ENCODE measurements around the gene PDE11A. TPM values are rescaled to one million over a fixed set of nuclear protein-coding genes. Genes with fewer than 3 reads are reported as not detected.

PDE11A gene
- total RNA-seq, 1 donor from 2014 or later: 25.6 TPM

GRCh38 chr2:178072000-178072382 lies 586 bp downstream of the PDE11A start:
- peaks cover 12% of the 10 kb centered on the region for H3K4me1 Mint-ChIP-seq
- H3K9me3 Mint-ChIP-seq: no peaks in the 10 kb centered on the region
- H3K27ac Mint-ChIP-seq: no peak overlapping the region
- H3K36me3 Mint-ChIP-seq: no peaks in the 10 kb centered on the region
- peaks cover 53% of the 10 kb centered on the region for H3K27me3 Mint-ChIP-seq (ENCODE audit: low read depth)
- DNase-seq (ENCODE audit: low spot score in 2 of 2, unreplicated experiment in 2 of 2): no peak
- H3K4me3 Mint-ChIP-seq: peak overlapping the region; percentile 77
- no peak for TF ChIP-seq CTCF (IDR thresholded peaks at IDR 0.05; ENCODE audit: unreplicated experiment)

- H3K27ac Mint-ChIP-seq: no peak overlapping the region
Observed at GRCh38 chr2:178070824-178071223, 1.8 kb downstream of the PDE11A start.

GRCh38 chr2:178069551-178069950 lies 3.0 kb downstream of the PDE11A start:
- no peak for DNase-seq (ENCODE audit: low spot score in 2 of 2, unreplicated experiment in 2 of 2)
- H3K27ac Mint-ChIP-seq: no peak overlapping the region
- peaks cover 12% of the 10 kb centered on the region for H3K4me1 Mint-ChIP-seq
- H3K4me3 Mint-ChIP-seq: no peak overlapping the region
- H3K9me3 Mint-ChIP-seq: no peaks in the 10 kb centered on the region
- H3K27me3 Mint-ChIP-seq (ENCODE audit: low read depth): peaks cover 53% of the 10 kb centered on the region
- TF ChIP-seq CTCF (IDR thresholded peaks at IDR 0.05; ENCODE audit: unreplicated experiment): no peak
- no peaks in the 10 kb centered on the region for H3K36me3 Mint-ChIP-seq

More at GRCh38 chr2:178070824-178071223, 1.8 kb downstream of the PDE11A start:
- Mint-ChIP-seq H3K4me1 (peaks cover 12% of the 10 kb centered on the region), H3K4me3 (peak overlapping the region; percentile 9), H3K27me3 (ENCODE audit: low read depth) (peaks cover 53% of the 10 kb centered on the region), H3K36me3 (no peaks in the 10 kb centered on the region), H3K9me3 (no peaks in the 10 kb centered on the region)
- TF ChIP-seq CTCF (IDR thresholded peaks at IDR 0.05; ENCODE audit: unreplicated experiment): no peak
- no peak for DNase-seq (ENCODE audit: low spot score in 2 of 2, unreplicated experiment in 2 of 2)

GRCh38 chr2:178068823-178069454 lies 3.6 kb downstream of the PDE11A start:
- no peak overlapping the region for H3K27ac Mint-ChIP-seq
- H3K36me3 Mint-ChIP-seq: no peaks in the 10 kb centered on the region
- H3K4me1 Mint-ChIP-seq: peaks cover 12% of the 10 kb centered on the region
- no peak for TF ChIP-seq CTCF (IDR thresholded peaks at IDR 0.05; ENCODE audit: unreplicated experiment)
- no peak overlapping the region for H3K4me3 Mint-ChIP-seq
- H3K9me3 Mint-ChIP-seq: no peaks in the 10 kb centered on the region
- DNase-seq (ENCODE audit: low spot score in 2 of 2, unreplicated experiment in 2 of 2): no peak
- peaks cover 50% of the 10 kb centered on the region for H3K27me3 Mint-ChIP-seq (ENCODE audit: low read depth)

GRCh38 chr2:178066890-178067669 lies 5.5 kb downstream of the PDE11A start:
- Mint-ChIP-seq H3K4me1 (peaks cover 1% of the 10 kb centered on the region), H3K27ac (no peak overlapping the region), H3K36me3 (no peaks in the 10 kb centered on the region), H3K9me3 (no peaks in the 10 kb centered on the region), H3K4me3 (no peak overlapping the region), H3K27me3 (ENCODE audit: low read depth) (peaks cover 38% of the 10 kb centered on the region)
- DNase-seq (ENCODE audit: low spot score in 2 of 2, unreplicated experiment in 2 of 2): no peak
- TF ChIP-seq CTCF (IDR thresholded peaks at IDR 0.05; ENCODE audit: unreplicated experiment): no peak
